ENCODE data around the gene HLTF. TPM values are rescaled to one million over a fixed set of nuclear protein-coding genes. Genes with fewer than 3 reads are reported as not detected.
A peak's percentile ranks its signal among the peaks of the same experiment; 100 is the strongest.

Gene HLTF
- total and polyA plus RNA-seq, 4 experiments from 2014 or later = 15.0 to 22.8 (median 18.6) TPM

DNA sequence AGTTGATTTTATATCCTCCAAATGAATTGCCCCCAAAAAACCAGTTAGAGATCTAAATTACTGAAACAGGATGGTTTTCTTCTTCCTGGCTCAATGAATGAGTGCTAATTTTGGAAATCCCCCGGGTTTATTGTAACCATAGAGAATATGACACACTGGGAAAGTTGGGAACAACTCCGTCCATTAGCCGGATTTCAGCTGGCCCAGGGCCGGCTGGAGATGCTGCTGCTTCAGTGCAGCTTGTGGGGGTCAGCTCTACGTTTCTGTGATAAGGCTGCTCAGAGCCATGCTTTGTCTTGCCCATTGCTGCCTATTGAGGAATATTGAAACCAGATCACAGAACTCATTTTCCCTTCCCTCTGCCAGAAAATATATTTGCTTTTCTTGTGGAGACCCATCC is 74.7 kb downstream of the HLTF start:
- no peak overlapping the region for H3K27ac Mint-ChIP-seq
- peaks cover 10% of the 10 kb centered on the region for H3K36me3 ChIP-seq (ENCODE audit: insufficient read depth, low read length)
- H3K4me3 ChIP-seq (ENCODE audit: low read length in 2 of 2) = no peak overlapping the region
- no peaks in the 10 kb centered on the region for H3K27me3 Mint-ChIP-seq
- no peak overlapping the region for H3K4me3 Mint-ChIP-seq
- no peaks in the 10 kb centered on the region for H3K9me3 ChIP-seq (ENCODE audit: control insufficient read depth in 1 of 2, low read length in 2 of 2)
- no peak for DNase-seq
- peaks cover 66 to 68% of the 10 kb centered on the region in 2 donors for H3K36me3 Mint-ChIP-seq
- peaks cover 22% of the 10 kb centered on the region for H3K4me1 ChIP-seq (ENCODE audit: insufficient read depth, low read length)
- no peak overlapping the region for H3K27ac ChIP-seq (ENCODE audit: low read depth, low read length)
- no peaks in the 10 kb centered on the region for H3K27me3 ChIP-seq (ENCODE audit: insufficient read depth, low read length)
- peaks cover 19 to 59% (median 40%) of the 10 kb centered on the region in 4 donors for H3K4me1 Mint-ChIP-seq
- no peaks in the 10 kb centered on the region for H3K9me3 Mint-ChIP-seq
- CTCF ChIA-PET (ENCODE audit: partially characterized antibody) = no interaction called here
- intact Hi-C loops (cut with micrococcal nuclease) = no loop called here
- POLR2A ChIA-PET (ENCODE audit: partially characterized antibody) = interaction anchor here (1.1 kb wide), 1 partner anchor 10 kb away, joined by 3 read pairs; no protein-coding TSS in a partner anchor

DNA sequence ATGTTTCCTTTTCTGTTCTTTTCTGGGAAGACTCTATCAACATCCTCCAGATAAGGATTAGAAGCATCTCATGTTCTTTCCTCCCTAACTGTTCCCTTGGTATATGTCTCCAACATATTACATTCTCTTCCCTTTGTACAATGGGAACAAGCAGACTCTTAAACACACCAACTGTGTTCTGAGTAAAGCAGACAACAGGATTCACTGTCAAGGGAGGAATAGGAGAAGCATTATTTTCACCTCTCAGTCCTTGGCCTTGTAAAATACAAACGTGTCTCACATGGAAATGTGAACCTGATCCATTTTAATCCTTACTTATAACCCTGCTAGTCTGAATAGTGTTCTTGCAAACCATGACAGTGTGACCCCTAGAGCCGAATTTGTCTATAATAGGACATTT is 75.4 kb downstream of the HLTF start:
- ChIA-PET POLR2A (ENCODE audit: partially characterized antibody) (no interaction called here), CTCF (ENCODE audit: partially characterized antibody) (no interaction called here)
- H3K27ac Mint-ChIP-seq = peak overlapping the region in 5 of 7 donors; percentile 1 to 70 (median 58)
- H3K4me3 Mint-ChIP-seq = peak overlapping the region in 1 of 8 donors; percentile 4
- no peaks in the 10 kb centered on the region for H3K9me3 ChIP-seq (ENCODE audit: control insufficient read depth in 1 of 2, low read length in 2 of 2)
- no peak overlapping the region for H3K27ac ChIP-seq (ENCODE audit: low read depth, low read length)
- DNase-seq = no peak
- H3K4me3 ChIP-seq (ENCODE audit: low read length in 2 of 2) = no peak overlapping the region
- peaks cover 22% of the 10 kb centered on the region for H3K4me1 ChIP-seq (ENCODE audit: insufficient read depth, low read length)
- intact Hi-C loops (cut with micrococcal nuclease) = no loop called here
- peaks cover 15 to 54% (median 35%) of the 10 kb centered on the region in 4 donors for H3K4me1 Mint-ChIP-seq
- H3K9me3 Mint-ChIP-seq = no peaks in the 10 kb centered on the region
- H3K27me3 Mint-ChIP-seq = no peaks in the 10 kb centered on the region
- H3K27me3 ChIP-seq (ENCODE audit: insufficient read depth, low read length) = no peaks in the 10 kb centered on the region
- H3K36me3 ChIP-seq (ENCODE audit: insufficient read depth, low read length) = peaks cover 10% of the 10 kb centered on the region
- peaks cover 61 to 63% of the 10 kb centered on the region in 2 donors for H3K36me3 Mint-ChIP-seq

DNA sequence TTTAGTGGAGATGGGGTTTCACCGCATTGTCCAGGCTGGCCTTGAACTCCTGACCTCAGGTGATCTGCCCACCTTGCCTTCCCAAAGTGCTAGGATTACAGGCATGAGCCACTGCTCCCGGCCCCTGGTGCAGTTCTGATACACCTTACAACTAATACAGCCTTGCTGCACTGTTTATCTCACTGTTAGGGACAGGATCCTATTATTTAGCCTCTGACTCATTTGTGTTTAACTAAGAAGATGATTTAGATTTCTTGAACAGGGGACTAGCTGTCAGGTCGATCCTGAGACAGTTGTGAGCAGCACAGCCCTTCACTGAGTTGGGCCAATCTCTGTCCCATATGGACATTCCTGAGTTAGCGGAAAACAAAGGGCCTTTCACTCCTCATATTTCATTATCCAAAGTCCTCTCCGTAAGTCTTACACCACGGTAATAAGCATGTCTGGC is 75.8 kb downstream of the HLTF start:
- H3K4me1 ChIP-seq (ENCODE audit: insufficient read depth, low read length) = peaks cover 22% of the 10 kb centered on the region
- intact Hi-C loops (cut with micrococcal nuclease) = no loop called here
- no peaks in the 10 kb centered on the region for H3K9me3 ChIP-seq (ENCODE audit: control insufficient read depth in 1 of 2, low read length in 2 of 2)
- no peak overlapping the region for H3K27ac ChIP-seq (ENCODE audit: low read depth, low read length)
- Mint-ChIP-seq H3K36me3 (peaks cover 58 to 63% of the 10 kb centered on the region in 2 donors), H3K9me3 (no peaks in the 10 kb centered on the region), H3K27ac (peak overlapping the region in 5 of 7 donors; percentile 10 to 70 (median 43)), H3K27me3 (no peaks in the 10 kb centered on the region), H3K4me1 (peaks cover 16 to 52% (median 33%) of the 10 kb centered on the region in 4 donors), H3K4me3 (no peak overlapping the region)
- H3K4me3 ChIP-seq (ENCODE audit: low read length in 2 of 2) = no peak overlapping the region
- ChIA-PET CTCF (ENCODE audit: partially characterized antibody) (no interaction called here), POLR2A (ENCODE audit: partially characterized antibody) (interaction anchor here (1.5 kb wide), 2 partner anchors 11 to 17 kb away, joined by 6 to 16 read pairs; partner anchors contain the start of gene GYG1)
- no peaks in the 10 kb centered on the region for H3K27me3 ChIP-seq (ENCODE audit: insufficient read depth, low read length)
- H3K36me3 ChIP-seq (ENCODE audit: insufficient read depth, low read length) = peaks cover 10% of the 10 kb centered on the region
- DNase-seq = no peak

DNA sequence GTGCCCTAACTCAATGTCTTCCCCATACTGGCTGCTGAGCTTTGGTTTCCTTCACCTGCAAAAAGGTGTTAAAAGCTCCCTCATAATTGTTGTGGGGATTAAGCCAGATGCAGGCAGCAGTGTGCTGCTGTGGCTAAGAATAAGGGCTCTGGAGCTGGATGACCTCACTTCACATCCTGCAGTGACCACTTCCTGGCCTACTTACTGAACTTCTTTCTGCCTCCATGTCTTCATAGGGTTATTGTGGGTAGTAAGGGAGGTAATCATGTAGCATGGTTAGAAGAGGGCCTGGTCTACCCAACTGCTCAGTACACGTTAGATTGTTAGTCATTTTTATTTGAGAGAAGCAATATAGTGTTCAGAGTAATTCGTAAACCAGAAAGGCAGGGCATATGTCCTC is 76.6 kb downstream of the HLTF start:
- ChIA-PET POLR2A (ENCODE audit: partially characterized antibody) (interaction anchor here (1.5 kb wide), 2 partner anchors 11 to 17 kb away, joined by 6 to 16 read pairs; partner anchors contain the start of gene GYG1), CTCF (ENCODE audit: partially characterized antibody) (no interaction called here)
- Mint-ChIP-seq H3K36me3 (peaks cover 50 to 60% of the 10 kb centered on the region in 2 donors), H3K27me3 (no peaks in the 10 kb centered on the region), H3K9me3 (no peaks in the 10 kb centered on the region), H3K4me1 (peaks cover 9 to 45% (median 27%) of the 10 kb centered on the region in 4 donors), H3K27ac (peak overlapping the region in 6 of 7 donors; percentile 9 to 87 (median 72)), H3K4me3 (peak overlapping the region in 7 of 8 donors; percentile 4 to 61 (median 40))
- Histone ChIP-seq H3K27ac (ENCODE audit: low read depth, low read length) (no peak overlapping the region), H3K4me1 (ENCODE audit: insufficient read depth, low read length) (peaks cover 22% of the 10 kb centered on the region), H3K9me3 (ENCODE audit: control insufficient read depth in 1 of 2, low read length in 2 of 2) (no peaks in the 10 kb centered on the region), H3K4me3 (ENCODE audit: low read length in 2 of 2) (no peak overlapping the region), H3K27me3 (ENCODE audit: insufficient read depth, low read length) (no peaks in the 10 kb centered on the region), H3K36me3 (ENCODE audit: insufficient read depth, low read length) (peaks cover 10% of the 10 kb centered on the region)
- intact Hi-C loops (cut with micrococcal nuclease) = no loop called here
- peak; percentile 57 to 82 (median 66) for DNase-seq

DNA sequence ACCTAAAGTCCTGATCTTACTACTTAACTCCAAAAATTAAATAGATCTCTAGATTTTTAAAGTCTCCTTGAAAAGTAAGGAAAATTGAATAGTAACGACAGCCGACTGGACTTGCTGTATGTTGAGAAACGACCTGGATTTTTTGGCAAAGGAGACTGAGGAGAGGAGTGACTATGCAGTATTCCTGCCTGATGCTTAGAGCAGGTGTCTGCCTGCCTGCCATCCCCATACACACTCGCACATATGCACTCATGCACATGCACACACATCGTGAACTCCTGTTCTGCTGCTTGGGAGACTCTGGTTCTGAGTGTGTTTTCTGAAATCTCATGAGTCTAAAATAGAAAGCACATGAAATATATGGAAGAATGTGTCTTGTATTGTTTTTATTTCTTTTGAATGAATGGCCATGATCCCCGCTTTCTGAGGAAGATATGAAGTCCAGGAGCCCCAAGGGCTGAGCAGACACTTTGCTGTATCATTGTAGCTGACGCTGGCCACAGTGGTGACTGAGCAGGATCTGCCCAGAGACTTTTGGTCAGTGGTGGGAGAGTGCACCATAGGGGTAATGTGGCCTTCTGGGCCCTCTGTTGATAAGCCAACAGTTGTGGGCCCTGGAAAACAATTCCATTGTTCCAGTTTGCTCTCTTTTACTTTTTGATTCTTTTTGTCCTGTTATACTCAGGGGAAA is 78.6 kb downstream of the HLTF start:
- H3K27ac Mint-ChIP-seq = peak overlapping the region in 5 of 7 donors; percentile 19 to 85 (median 50)
- H3K36me3 Mint-ChIP-seq = peaks cover 45 to 60% of the 10 kb centered on the region in 2 donors
- POLR2A ChIA-PET (ENCODE audit: partially characterized antibody) = no interaction called here
- Histone ChIP-seq H3K36me3 (ENCODE audit: insufficient read depth, low read length) (peaks cover 10% of the 10 kb centered on the region), H3K4me1 (ENCODE audit: insufficient read depth, low read length) (peaks cover 26% of the 10 kb centered on the region), H3K9me3 (ENCODE audit: control insufficient read depth in 1 of 2, low read length in 2 of 2) (no peaks in the 10 kb centered on the region), H3K27me3 (ENCODE audit: insufficient read depth, low read length) (no peaks in the 10 kb centered on the region), H3K27ac (ENCODE audit: low read depth, low read length) (no peak overlapping the region), H3K4me3 (ENCODE audit: low read length in 2 of 2) (no peak overlapping the region)
- H3K9me3 Mint-ChIP-seq = no peaks in the 10 kb centered on the region
- DNase-seq = no peak
- H3K4me3 Mint-ChIP-seq = peak overlapping the region in 1 of 8 donors; percentile 32
- H3K4me1 Mint-ChIP-seq = peaks cover 18 to 50% (median 30%) of the 10 kb centered on the region in 4 donors
- no peaks in the 10 kb centered on the region for H3K27me3 Mint-ChIP-seq
- CTCF ChIA-PET (ENCODE audit: partially characterized antibody) = no interaction called here
- intact Hi-C loops (cut with micrococcal nuclease) = no loop called here

DNA sequence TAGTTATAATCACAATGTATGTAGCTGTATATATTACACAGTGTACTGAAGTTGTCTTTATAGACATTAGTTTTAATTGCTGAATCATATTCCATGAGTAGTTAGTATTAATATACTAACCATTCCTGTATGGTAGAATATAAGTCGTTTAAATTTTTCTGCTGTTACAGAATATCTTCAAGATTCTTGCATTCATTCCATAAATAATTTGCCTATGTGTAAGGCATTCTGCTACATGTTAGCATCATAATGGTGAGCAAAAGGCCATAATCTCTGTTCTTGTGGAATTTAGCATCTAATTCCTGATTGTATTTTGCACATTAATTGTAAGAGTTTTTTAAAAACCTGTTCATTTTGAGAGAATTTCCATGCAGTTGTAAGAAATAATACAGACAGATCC is 80.9 kb downstream of the HLTF start:
- peaks cover 45 to 52% of the 10 kb centered on the region in 2 donors for H3K36me3 Mint-ChIP-seq

DNA sequence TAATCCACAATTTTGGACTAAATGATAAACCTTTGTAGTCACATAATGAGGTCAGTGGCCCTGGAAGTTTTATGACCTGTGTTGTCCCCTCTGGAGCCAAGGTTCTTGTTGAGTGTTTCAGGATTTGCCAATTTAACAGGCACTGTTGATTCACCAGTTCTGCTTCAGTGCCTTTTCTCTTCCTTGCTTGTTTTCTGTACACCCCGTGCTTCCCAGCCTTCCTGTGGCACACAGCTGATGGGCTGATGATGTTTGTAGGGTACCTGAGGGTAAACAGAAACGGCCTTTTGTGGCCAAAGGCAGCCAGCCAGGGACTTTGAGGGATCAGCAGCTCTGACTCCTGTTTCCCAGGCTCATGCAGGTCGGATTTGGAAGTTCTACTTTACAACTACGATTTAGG is 81.7 kb downstream of the HLTF start:
- Histone ChIP-seq H3K36me3 (ENCODE audit: insufficient read depth, low read length) (peaks cover 4% of the 10 kb centered on the region), H3K4me3 (ENCODE audit: low read length in 2 of 2) (no peak overlapping the region), H3K27ac (ENCODE audit: low read depth, low read length) (no peak overlapping the region), H3K9me3 (ENCODE audit: control insufficient read depth in 1 of 2, low read length in 2 of 2) (no peaks in the 10 kb centered on the region), H3K27me3 (ENCODE audit: insufficient read depth, low read length) (no peaks in the 10 kb centered on the region), H3K4me1 (ENCODE audit: insufficient read depth, low read length) (peaks cover 13% of the 10 kb centered on the region)
- peak overlapping the region in 3 of 7 donors; percentile 17 to 58 (median 29) for H3K27ac Mint-ChIP-seq
- H3K9me3 Mint-ChIP-seq = no peaks in the 10 kb centered on the region
- DNase-seq = no peak
- peaks cover 48 to 54% of the 10 kb centered on the region in 2 donors for H3K36me3 Mint-ChIP-seq
- CTCF ChIA-PET (ENCODE audit: partially characterized antibody) = no interaction called here
- H3K4me1 Mint-ChIP-seq = peaks cover 17 to 53% (median 28%) of the 10 kb centered on the region in 4 donors
- intact Hi-C loops (cut with micrococcal nuclease) = no loop called here
- POLR2A ChIA-PET (ENCODE audit: partially characterized antibody) = interaction anchor here (1.0 kb wide), 1 partner anchor 13 kb away, joined by 3 read pairs; no protein-coding TSS in a partner anchor
- H3K27me3 Mint-ChIP-seq = no peaks in the 10 kb centered on the region
- no peak overlapping the region for H3K4me3 Mint-ChIP-seq

More for the DNA sequence above, 80.9 kb downstream of the HLTF start:
- POLR2A ChIA-PET (ENCODE audit: partially characterized antibody) = interaction anchor here (1.5 kb wide), 1 partner anchor 14 kb away, joined by 5 read pairs; the partner anchor contains the start of gene GYG1
- Mint-ChIP-seq H3K4me1 (peaks cover 18 to 51% (median 29%) of the 10 kb centered on the region in 4 donors), H3K27ac (no peak overlapping the region), H3K9me3 (no peaks in the 10 kb centered on the region), H3K27me3 (no peaks in the 10 kb centered on the region), H3K4me3 (no peak overlapping the region)
- Histone ChIP-seq H3K9me3 (ENCODE audit: control insufficient read depth in 1 of 2, low read length in 2 of 2) (no peaks in the 10 kb centered on the region), H3K36me3 (ENCODE audit: insufficient read depth, low read length) (peaks cover 5% of the 10 kb centered on the region), H3K27me3 (ENCODE audit: insufficient read depth, low read length) (no peaks in the 10 kb centered on the region), H3K4me3 (ENCODE audit: low read length in 2 of 2) (no peak overlapping the region), H3K4me1 (ENCODE audit: insufficient read depth, low read length) (peaks cover 21% of the 10 kb centered on the region), H3K27ac (ENCODE audit: low read depth, low read length) (no peak overlapping the region)
- DNase-seq = no peak
- intact Hi-C loops (cut with micrococcal nuclease) = no loop called here
- CTCF ChIA-PET (ENCODE audit: partially characterized antibody) = no interaction called here

All from CD4-positive, alpha-beta memory T cell (primary cell).